Measurements from ENCODE around the gene FAM240A.

The FAM240A gene

GRCh38 chr3:46603446-46604046 is 8.8 kb upstream of the FAM240A start:
- Mint-ChIP-seq H3K27ac (no peak overlapping the region), H3K9me3 (no peaks in the 10 kb centered on the region), H3K36me3 (no peaks in the 10 kb centered on the region), H3K27me3 (peaks cover 23% of the 10 kb centered on the region), H3K4me3 (no peak overlapping the region), H3K4me1 (no peaks in the 10 kb centered on the region)
- CTCF ChIA-PET: interaction anchor here (0.7 to 1.6 kb wide), 2 partner anchors 26 to 115 kb away, joined by 3 to 5 read pairs; no protein-coding TSS in a partner anchor
- no peak for DNase-seq

- Mint-ChIP-seq H3K27ac (no peak overlapping the region), H3K36me3 (no peaks in the 10 kb centered on the region), H3K27me3 (peaks cover 20% of the 10 kb centered on the region), H3K4me3 (no peak overlapping the region), H3K4me1 (no peaks in the 10 kb centered on the region), H3K9me3 (no peaks in the 10 kb centered on the region)
- no peak for DNase-seq
- CTCF ChIA-PET: interaction anchor here (1.6 kb wide), 1 partner anchor 115 kb away, joined by 5 read pairs; no protein-coding TSS in a partner anchor
Observed at GRCh38 chr3:46604127-46604526, 8.2 kb upstream of the FAM240A start.

- Mint-ChIP-seq H3K4me3 (no peak overlapping the region), H3K27me3 (peaks cover 30% of the 10 kb centered on the region), H3K27ac (no peak overlapping the region), H3K9me3 (no peaks in the 10 kb centered on the region), H3K36me3 (no peaks in the 10 kb centered on the region), H3K4me1 (no peaks in the 10 kb centered on the region)
- no peak for DNase-seq
- CTCF ChIA-PET: no interaction called here
Observed at GRCh38 chr3:46607603-46608028, 4.7 kb upstream of the FAM240A start.

GRCh38 chr3:46609212-46609721 is 3.1 kb upstream of the FAM240A start:
- no peaks in the 10 kb centered on the region for H3K9me3 Mint-ChIP-seq
- CTCF ChIA-PET: no interaction called here
- H3K27me3 Mint-ChIP-seq: peaks cover 36% of the 10 kb centered on the region
- no peaks in the 10 kb centered on the region for H3K4me1 Mint-ChIP-seq
- H3K27ac Mint-ChIP-seq: no peak overlapping the region
- no peak for DNase-seq
- H3K4me3 Mint-ChIP-seq: no peak overlapping the region
- H3K36me3 Mint-ChIP-seq: no peaks in the 10 kb centered on the region

GRCh38 chr3:46609944-46610722 is 2.2 kb upstream of the FAM240A start:
- peaks cover 40% of the 10 kb centered on the region for H3K27me3 Mint-ChIP-seq
- no peak for DNase-seq
- no peaks in the 10 kb centered on the region for H3K4me1 Mint-ChIP-seq
- H3K36me3 Mint-ChIP-seq: no peaks in the 10 kb centered on the region
- H3K27ac Mint-ChIP-seq: no peak overlapping the region
- CTCF ChIA-PET: no interaction called here
- no peaks in the 10 kb centered on the region for H3K9me3 Mint-ChIP-seq
- no peak overlapping the region for H3K4me3 Mint-ChIP-seq

- CTCF ChIA-PET: no interaction called here
- Mint-ChIP-seq H3K4me3 (no peak overlapping the region), H3K9me3 (no peaks in the 10 kb centered on the region), H3K27ac (no peak overlapping the region), H3K4me1 (no peaks in the 10 kb centered on the region), H3K36me3 (no peaks in the 10 kb centered on the region), H3K27me3 (peaks cover 57% of the 10 kb centered on the region)
- DNase-seq: no peak
Observed at GRCh38 chr3:46613313-46614005, 1.1 kb downstream of the FAM240A start.

- Mint-ChIP-seq H3K27ac (no peak overlapping the region), H3K4me1 (no peaks in the 10 kb centered on the region), H3K9me3 (no peaks in the 10 kb centered on the region), H3K36me3 (no peaks in the 10 kb centered on the region), H3K27me3 (peaks cover 56% of the 10 kb centered on the region), H3K4me3 (no peak overlapping the region)
- DNase-seq: no peak
- CTCF ChIA-PET: interaction anchor here (1.4 kb wide), 1 partner anchor 15 kb away, joined by 3 read pairs; no protein-coding TSS in a partner anchor
Observed at GRCh38 chr3:46614431-46614830, 2.1 kb downstream of the FAM240A start.

GRCh38 chr3:46615050-46615775 is 2.9 kb downstream of the FAM240A start:
- H3K27ac Mint-ChIP-seq: no peak overlapping the region
- no peaks in the 10 kb centered on the region for H3K9me3 Mint-ChIP-seq
- H3K27me3 Mint-ChIP-seq: peaks cover 57% of the 10 kb centered on the region
- no peaks in the 10 kb centered on the region for H3K36me3 Mint-ChIP-seq
- H3K4me3 Mint-ChIP-seq: no peak overlapping the region
- no peak for DNase-seq
- no peaks in the 10 kb centered on the region for H3K4me1 Mint-ChIP-seq
- CTCF ChIA-PET: interaction anchor here (1.4 to 1.9 kb wide), 2 partner anchors 15 to 126 kb away, joined by 3 to 6 read pairs; no protein-coding TSS in a partner anchor

- CTCF ChIA-PET: interaction anchor here (1.9 kb wide), 1 partner anchor 127 kb away, joined by 6 read pairs; no protein-coding TSS in a partner anchor
Observed at GRCh38 chr3:46615976-46616375, 3.7 kb downstream of the FAM240A start.

GRCh38 chr3:46617941-46618340 is 5.6 kb downstream of the FAM240A start:
- Mint-ChIP-seq H3K27ac (no peak overlapping the region), H3K4me1 (no peaks in the 10 kb centered on the region), H3K9me3 (no peaks in the 10 kb centered on the region), H3K27me3 (peaks cover 58% of the 10 kb centered on the region), H3K4me3 (no peak overlapping the region), H3K36me3 (no peaks in the 10 kb centered on the region)
- CTCF ChIA-PET: interaction anchor here (3.7 kb wide), 1 partner anchor 11 kb away, joined by 11 read pairs; no protein-coding TSS in a partner anchor
- no peak for DNase-seq

More at GRCh38 chr3:46615976-46616375, 3.7 kb downstream of the FAM240A start:
- Mint-ChIP-seq H3K4me1 (no peaks in the 10 kb centered on the region), H3K27me3 (peaks cover 54% of the 10 kb centered on the region), H3K4me3 (no peak overlapping the region), H3K27ac (no peak overlapping the region), H3K36me3 (no peaks in the 10 kb centered on the region), H3K9me3 (no peaks in the 10 kb centered on the region)
- no peak for DNase-seq

- Mint-ChIP-seq H3K36me3 (no peaks in the 10 kb centered on the region), H3K9me3 (no peaks in the 10 kb centered on the region), H3K4me1 (no peaks in the 10 kb centered on the region), H3K27me3 (peaks cover 53% of the 10 kb centered on the region), H3K27ac (no peak overlapping the region), H3K4me3 (no peak overlapping the region)
- CTCF ChIA-PET: interaction anchor here (2.4 to 3.7 kb wide), 2 partner anchors 9 to 132 kb away, joined by 7 to 11 read pairs; no protein-coding TSS in a partner anchor
- no peak for DNase-seq
Observed at GRCh38 chr3:46619845-46620778, 7.8 kb downstream of the FAM240A start.

GRCh38 chr3:46624533-46624932 is 12.2 kb downstream of the FAM240A start:
- CTCF ChIA-PET: interaction anchor here (1.4 kb wide), 2 partner anchors 66 to 136 kb away, joined by 4 to 11 read pairs; no protein-coding TSS in a partner anchor
- Mint-ChIP-seq H3K27ac (no peak overlapping the region), H3K9me3 (no peaks in the 10 kb centered on the region), H3K27me3 (peaks cover 31% of the 10 kb centered on the region), H3K36me3 (no peaks in the 10 kb centered on the region), H3K4me3 (no peak overlapping the region), H3K4me1 (peaks cover 10% of the 10 kb centered on the region)
- DNase-seq: no peak

Measured in activated naive CD4-positive, alpha-beta T cell treated with anti-CD3 and anti-CD28 coated beads, Interleukin-2, amount 10 ng/mL, durations not matched to agents 7 days and 5 days (primary cell).